K562 (cell line): ENCODE measurements around the gene SLC4A9. TPM values are rescaled to one million over a fixed set of nuclear protein-coding genes. Genes with fewer than 3 reads are reported as not detected.

Experiments
- ARID2 ChIP-seq: fragments of 450-650 bp; IDR thresholded peaks from 2 replicates; pipeline ENCODE4 v1.6.1; 2017; ENCODE audit warnings: antibody characterized with exemption, mild to moderate bottlenecking
- CHD1 ChIP-seq: fragments of 200-600 bp; sonication (generic); IDR thresholded peaks from one replicate; pipeline ENCODE4 v1.6.1; 2012; ENCODE audit warnings: mild to moderate bottlenecking, moderate library complexity, low read length, inconsistent platforms
- EGR1 ChIP-seq: fragments of 450-650 bp; conservative IDR thresholded peaks from 2 replicates; pipeline ENCODE4 v1.6.1; 2017; ENCODE audit warnings: mild to moderate bottlenecking
- GABPB1 ChIP-seq: sonication (generic); formaldehyde crosslinking; IDR thresholded peaks from 2 replicates; pipeline ENCODE4 v1.8.0; 2022; ENCODE audit warnings: mild to moderate bottlenecking, missing genetic modification reagents
- HINFP ChIP-seq: fragments of 450-650 bp; conservative IDR thresholded peaks from 2 replicates; pipeline ENCODE4 v1.6.1; 2016; ENCODE audit warnings: missing genetic modification characterization, low read depth, mild to moderate bottlenecking, control low read depth, missing compliant biosample characterization
- MGA ChIP-seq: fragments of 450-650 bp; IDR thresholded peaks from 2 replicates; pipeline ENCODE4 v1.6.1; 2016; ENCODE audit warnings: mild to moderate bottlenecking, moderate library complexity
- POLR2AphosphoS2 ChIP-seq: IDR thresholded peaks from 2 replicates; pipeline ENCODE4 v1.6.1; 2012; ENCODE audit warnings: low read length, improper control_type of control experiment
- PPARD ChIP-seq: fragments of 250-450 bp; sonication (Bioruptor Pico); IDR thresholded peaks from 2 replicates; pipeline ENCODE4 v1.8.0; 2022; ENCODE audit warnings: inconsistent platforms, mild to moderate bottlenecking, moderate library complexity
- SAP30 ChIP-seq: fragments of 200-600 bp; sonication (generic); IDR thresholded peaks from 2 replicates; pipeline ENCODE4 v1.6.1; 2012; ENCODE audit warnings: borderline replicate concordance, low read depth, mild to moderate bottlenecking, moderate library complexity, low read length, control low read depth, inconsistent platforms; ENCODE audit not compliant: insufficient read depth, poor library complexity, severe bottlenecking
- SNAPC5 ChIP-seq: fragments of 250-450 bp; sonication (Bioruptor Pico); IDR thresholded peaks from 2 replicates; pipeline ENCODE4 v1.8.0; 2021; ENCODE audit warnings: moderate library complexity, mild to moderate bottlenecking, inconsistent platforms
- ZNF449 ChIP-seq: fragments of 250-450 bp; sonication (Bioruptor Pico); IDR thresholded peaks from 2 replicates; pipeline ENCODE4 v1.8.0; 2022; ENCODE audit warnings: moderate library complexity, mild to moderate bottlenecking, inconsistent platforms
- polyA plus RNA-seq, 8 experiments: library from polyadenylated mRNA; depleted of rRNA in 4 of 8; stranded (reverse) in 5 of 8; unstranded in 3 of 8; fragments of >200 nt; fragmentation: Nextera tagmentation in 2 of 8; fragmentation: Illumina TruSeq in 1 of 8; extraction: Ambion mirVana in 2 of 8; extraction: Trizol in 1 of 8; gene quantifications; 2 replicates each; pipeline versions ENCODE4 v1.2.1 to v1.2.3, GENCODE V29; 2011 to 2014; ENCODE audit warnings: inconsistent platforms in 1 of 8, missing spikeins in 1 of 8
- total RNA-seq, 7 experiments: library from RNA; depleted of rRNA in 6 of 7; stranded (reverse); fragments of >200 nt in 6 of 7; fragmentation: Illumina TruSeq in 2 of 7; extraction: Trizol in 2 of 7; gene quantifications; 2 replicates each; pipeline versions ENCODE4 v1.2.1 to v1.2.3, GENCODE V29; 2011 to 2021; ENCODE audit warnings: low replicate concordance in 1 of 7

Gene SLC4A9
- total and polyA plus RNA-seq, 9 of the 15 experiments (the other 6 are each of a cell fraction or from before 2014, with no cell fraction given): 0.05 to 0.13 TPM; not detected in 7

GRCh38 chr5:140402258-140403074 is 42.5 kb downstream of the SLC4A9 start (continued):
- no peak for TF ChIP-seq MGA
- TF ChIP-seq SAP30: no peak
- TF ChIP-seq HINFP (tag): no peak
- TF ChIP-seq EGR1: peak; percentile 74
- TF ChIP-seq SNAPC5 (CRISPR knock-in tag): no peak
- TF ChIP-seq ZNF449 (CRISPR knock-in tag): no peak
- TF ChIP-seq PPARD (CRISPR knock-in tag): no peak
- TF ChIP-seq GABPB1 (CRISPR knock-in tag): no peak
- no peak for TF ChIP-seq ARID2
- TF ChIP-seq POLR2AphosphoS2: no peak
- peak; percentile 69 for TF ChIP-seq CHD1
